HepG2 (cell line): ENCODE measurements around the gene CDK3. TPM values are rescaled to one million over a fixed set of nuclear protein-coding genes. Genes with fewer than 3 reads are reported as not detected.

Source experiments
- BORCS8-MEF2B ChIP-seq: sonication (generic); formaldehyde crosslinking; IDR thresholded peaks from 2 replicates; pipeline ENCODE4 v1.8.0; 2022; ENCODE audit warnings: mild to moderate bottlenecking, missing genetic modification reagents
- GATAD2A ChIP-seq: IDR thresholded peaks from 2 replicates; pipeline ENCODE4 v1.6.1; 2016
- HHEX ChIP-seq: IDR thresholded peaks from 2 replicates; pipeline ENCODE4 v1.6.1; 2016; ENCODE audit warnings: control low read depth
- HIVEP1 ChIP-seq: sonication (generic); formaldehyde crosslinking; IDR thresholded peaks from 2 replicates; pipeline ENCODE4 v1.4.0; 2020; ENCODE audit warnings: mild to moderate bottlenecking, missing genetic modification reagents
- HNF4A ChIP-seq: sonication (generic); formaldehyde crosslinking; IDR thresholded peaks from 2 replicates; pipeline ENCODE4 v1.4.0; 2020; ENCODE audit warnings: missing genetic modification reagents
- KDM5A ChIP-seq: fragments of 200-600 bp; sonication (generic); IDR thresholded peaks from 2 replicates; pipeline ENCODE4 v1.7.0; 2018; ENCODE audit warnings: antibody characterized with exemption, mild to moderate bottlenecking, low read length, borderline replicate concordance
- PHF5A ChIP-seq: IDR thresholded peaks from one replicate; pipeline ENCODE4 v1.6.1; 2018; ENCODE audit warnings: low read depth, missing genetic modification reagents; ENCODE audit not compliant: unreplicated experiment
- SAP130 ChIP-seq: IDR thresholded peaks from 2 replicates; pipeline ENCODE4 v1.6.1; 2016; ENCODE audit warnings: low read depth
- SRSF4 ChIP-seq: fragments of 200-400 bp; formaldehyde crosslinking; IDR thresholded peaks from one replicate; pipeline ENCODE4 v1.6.1; 2018; ENCODE audit warnings: mild to moderate bottlenecking, low read depth, low read length, moderate library complexity; ENCODE audit not compliant: poor library complexity, severe bottlenecking
- STAG1 ChIP-seq: sonication (generic); formaldehyde crosslinking; IDR thresholded peaks from 2 replicates; pipeline ENCODE4 v1.4.0; 2020; ENCODE audit warnings: missing genetic modification reagents
- TARDBP ChIP-seq: sonication (generic); formaldehyde crosslinking; IDR thresholded peaks from 2 replicates; pipeline ENCODE4 v1.8.0; 2022; ENCODE audit warnings: mild to moderate bottlenecking, missing genetic modification reagents
- ZC3H4 ChIP-seq: sonication (generic); formaldehyde crosslinking; IDR thresholded peaks from 2 replicates; pipeline ENCODE4 v1.4.0; 2020; ENCODE audit warnings: missing genetic modification reagents, borderline replicate concordance
- ZFP41 ChIP-seq: sonication (generic); formaldehyde crosslinking; IDR thresholded peaks from 2 replicates; pipeline ENCODE4 v1.4.0; 2020; ENCODE audit warnings: mild to moderate bottlenecking, missing genetic modification reagents, borderline replicate concordance
- ZMAT3 ChIP-seq: sonication (generic); formaldehyde crosslinking; conservative IDR thresholded peaks from 2 replicates; pipeline ENCODE4 v1.7.0; 2021; ENCODE audit warnings: missing genetic modification reagents
- ZNF326 ChIP-seq: sonication (generic); formaldehyde crosslinking; IDR thresholded peaks from 2 replicates; pipeline ENCODE4 v1.4.0; 2020; ENCODE audit warnings: missing genetic modification reagents, borderline replicate concordance
- ZNF354B ChIP-seq: sonication (generic); formaldehyde crosslinking; IDR thresholded peaks from 2 replicates; pipeline ENCODE4 v1.8.0; 2022; ENCODE audit warnings: mild to moderate bottlenecking, missing genetic modification reagents
- ZNF562 ChIP-seq: sonication (generic); formaldehyde crosslinking; IDR thresholded peaks from 2 replicates; pipeline ENCODE4 v1.8.0; 2022; ENCODE audit warnings: missing genetic modification reagents, borderline replicate concordance
- ZNF652 ChIP-seq: IDR thresholded peaks from 2 replicates; pipeline ENCODE4 v1.6.1; 2016; ENCODE audit warnings: low read depth, borderline replicate concordance
- ZNF678 ChIP-seq: sonication (generic); formaldehyde crosslinking; IDR thresholded peaks from 2 replicates; pipeline ENCODE4 v1.4.0; 2020; ENCODE audit warnings: mild to moderate bottlenecking, missing genetic modification reagents
- ZNF761 ChIP-seq: sonication (generic); formaldehyde crosslinking; conservative IDR thresholded peaks from 2 replicates; pipeline ENCODE4 v1.4.0; 2020; ENCODE audit warnings: mild to moderate bottlenecking, missing genetic modification reagents
- polyA plus RNA-seq, 8 experiments: library from polyadenylated mRNA; depleted of rRNA in 3 of 8; stranded (reverse) in 7 of 8; unstranded in 1 of 8; fragments of >200 nt; fragmentation: Illumina TruSeq in 4 of 8; extraction: Trizol in 4 of 8; gene quantifications; 2 replicates each; pipeline versions ENCODE4 v1.2.1 to v1.2.3, GENCODE V29; 2011 to 2016; ENCODE audit warnings: low read depth in 4 of 8, missing spikeins in 1 of 8, mixed read lengths in 1 of 8; ENCODE audit not compliant: insufficient read depth in 1 of 8
- total RNA-seq, 5 experiments: library from RNA; depleted of rRNA; stranded (reverse); fragments of >200 nt; fragmentation: Illumina TruSeq; extraction: Trizol; gene quantifications; 2 replicates each; pipeline ENCODE4 v1.2.3, GENCODE V29; 2016; ENCODE audit warnings: low read depth in 1 of 5
- TF ChIP-seq, protein P1 (sequence below): sonication (generic); formaldehyde crosslinking; IDR thresholded peaks from 2 replicates; pipeline ENCODE4 v1.8.0; 2022; ENCODE audit warnings: mild to moderate bottlenecking, missing genetic modification reagents, moderate library complexity
- TF ChIP-seq, protein P2 (sequence below): IDR thresholded peaks from 2 replicates; pipeline ENCODE4 v1.6.1; 2016; ENCODE audit warnings: control low read depth
- TF ChIP-seq, protein P3 (sequence below): sonication (generic); formaldehyde crosslinking; IDR thresholded peaks from 2 replicates; pipeline ENCODE4 v1.4.0; 2020; ENCODE audit warnings: missing genetic modification reagents
- TF ChIP-seq, protein P4 (sequence below): sonication (generic); formaldehyde crosslinking; IDR thresholded peaks from 2 replicates; pipeline ENCODE4 v1.5.1; 2020; ENCODE audit warnings: mild to moderate bottlenecking, missing genetic modification reagents, moderate library complexity

CDK3 gene
- total and polyA plus RNA-seq, 2 of the 13 experiments (the other 11 are each of a cell fraction or from before 2014, with no cell fraction given): 5.8 to 11.4 TPM

DNA sequence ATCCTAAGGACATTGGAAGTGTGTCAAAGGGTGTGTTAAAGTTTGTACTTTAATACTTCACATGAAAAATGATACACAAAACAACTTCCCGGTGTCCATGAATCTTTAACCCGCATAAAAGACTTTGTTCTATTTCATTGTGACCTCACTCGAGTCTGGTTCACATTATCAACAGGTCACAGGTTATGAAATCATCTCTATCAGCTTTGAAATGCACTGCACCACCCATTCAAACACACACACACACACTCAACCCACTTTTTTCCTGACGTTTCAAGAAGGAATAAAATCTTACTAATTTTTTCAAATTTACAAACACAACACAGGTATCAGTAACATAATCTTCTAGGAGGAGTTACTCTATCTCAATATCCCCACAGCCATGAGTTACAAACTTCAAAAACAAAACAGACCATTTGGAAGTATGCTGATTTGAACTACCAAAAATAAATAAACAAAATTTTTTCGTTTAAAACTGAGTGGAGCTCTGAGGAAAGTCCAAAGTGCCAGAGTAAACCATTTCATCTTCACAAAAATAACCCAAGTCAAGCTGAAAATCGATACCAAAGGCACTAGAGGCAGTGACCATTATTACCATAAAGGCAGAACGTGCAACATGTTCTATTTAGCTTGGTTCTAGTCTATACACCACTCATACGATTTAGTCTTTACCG lies 24.3 kb upstream of the CDK3 start (continued):
- TF ChIP-seq, protein P1, sequence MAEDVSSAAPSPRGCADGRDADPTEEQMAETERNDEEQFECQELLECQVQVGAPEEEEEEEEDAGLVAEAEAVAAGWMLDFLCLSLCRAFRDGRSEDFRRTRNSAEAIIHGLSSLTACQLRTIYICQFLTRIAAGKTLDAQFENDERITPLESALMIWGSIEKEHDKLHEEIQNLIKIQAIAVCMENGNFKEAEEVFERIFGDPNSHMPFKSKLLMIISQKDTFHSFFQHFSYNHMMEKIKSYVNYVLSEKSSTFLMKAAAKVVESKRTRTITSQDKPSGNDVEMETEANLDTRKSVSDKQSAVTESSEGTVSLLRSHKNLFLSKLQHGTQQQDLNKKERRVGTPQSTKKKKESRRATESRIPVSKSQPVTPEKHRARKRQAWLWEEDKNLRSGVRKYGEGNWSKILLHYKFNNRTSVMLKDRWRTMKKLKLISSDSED (CRISPR knock-in tag): no peak
- TF ChIP-seq ZNF326 (CRISPR knock-in tag): no peak
- TF ChIP-seq, protein P2, sequence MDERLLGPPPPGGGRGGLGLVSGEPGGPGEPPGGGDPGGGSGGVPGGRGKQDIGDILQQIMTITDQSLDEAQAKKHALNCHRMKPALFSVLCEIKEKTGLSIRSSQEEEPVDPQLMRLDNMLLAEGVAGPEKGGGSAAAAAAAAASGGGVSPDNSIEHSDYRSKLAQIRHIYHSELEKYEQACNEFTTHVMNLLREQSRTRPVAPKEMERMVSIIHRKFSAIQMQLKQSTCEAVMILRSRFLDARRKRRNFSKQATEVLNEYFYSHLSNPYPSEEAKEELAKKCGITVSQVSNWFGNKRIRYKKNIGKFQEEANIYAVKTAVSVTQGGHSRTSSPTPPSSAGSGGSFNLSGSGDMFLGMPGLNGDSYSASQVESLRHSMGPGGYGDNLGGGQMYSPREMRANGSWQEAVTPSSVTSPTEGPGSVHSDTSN (CRISPR knock-in tag): no peak
- no peak for TF ChIP-seq HIVEP1 (CRISPR knock-in tag)
- TF ChIP-seq, protein P3, sequence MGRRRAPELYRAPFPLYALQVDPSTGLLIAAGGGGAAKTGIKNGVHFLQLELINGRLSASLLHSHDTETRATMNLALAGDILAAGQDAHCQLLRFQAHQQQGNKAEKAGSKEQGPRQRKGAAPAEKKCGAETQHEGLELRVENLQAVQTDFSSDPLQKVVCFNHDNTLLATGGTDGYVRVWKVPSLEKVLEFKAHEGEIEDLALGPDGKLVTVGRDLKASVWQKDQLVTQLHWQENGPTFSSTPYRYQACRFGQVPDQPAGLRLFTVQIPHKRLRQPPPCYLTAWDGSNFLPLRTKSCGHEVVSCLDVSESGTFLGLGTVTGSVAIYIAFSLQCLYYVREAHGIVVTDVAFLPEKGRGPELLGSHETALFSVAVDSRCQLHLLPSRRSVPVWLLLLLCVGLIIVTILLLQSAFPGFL (CRISPR knock-in tag): no peak
- TF ChIP-seq, protein P4, sequence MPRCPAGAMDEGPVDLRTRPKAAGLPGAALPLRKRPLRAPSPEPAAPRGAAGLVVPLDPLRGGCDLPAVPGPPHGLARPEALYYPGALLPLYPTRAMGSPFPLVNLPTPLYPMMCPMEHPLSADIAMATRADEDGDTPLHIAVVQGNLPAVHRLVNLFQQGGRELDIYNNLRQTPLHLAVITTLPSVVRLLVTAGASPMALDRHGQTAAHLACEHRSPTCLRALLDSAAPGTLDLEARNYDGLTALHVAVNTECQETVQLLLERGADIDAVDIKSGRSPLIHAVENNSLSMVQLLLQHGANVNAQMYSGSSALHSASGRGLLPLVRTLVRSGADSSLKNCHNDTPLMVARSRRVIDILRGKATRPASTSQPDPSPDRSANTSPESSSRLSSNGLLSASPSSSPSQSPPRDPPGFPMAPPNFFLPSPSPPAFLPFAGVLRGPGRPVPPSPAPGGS (CRISPR knock-in tag): no peak
- TF ChIP-seq ZNF354B (CRISPR knock-in tag): no peak
- TF ChIP-seq PHF5A (CRISPR knock-in tag): peak; percentile 72
- TF ChIP-seq ZC3H4: no peak
- TF ChIP-seq BORCS8-MEF2B (CRISPR knock-in tag): no peak
- TF ChIP-seq ZNF562 (CRISPR knock-in tag): no peak
- no peak; the same call in 1 of the 2 replicates for TF ChIP-seq ZNF652 (CRISPR knock-in tag)
- TF ChIP-seq ZNF678: no peak
- 0 out of 2 replicates have a peak, but pooled peaks have one; percentile 3 for TF ChIP-seq STAG1 (CRISPR knock-in tag)
- TF ChIP-seq GATAD2A (CRISPR knock-in tag): peak; percentile 85
- peak; percentile 79 for TF ChIP-seq HNF4A
- no peak for TF ChIP-seq ZNF761 (CRISPR knock-in tag)
- no peak for TF ChIP-seq ZFP41 (CRISPR knock-in tag)
- TF ChIP-seq KDM5A: peak; percentile 53; the same call in 1 of the 2 replicates
- TF ChIP-seq SAP130 (CRISPR knock-in tag): peak; percentile 82; the same call in 1 of the 2 replicates
- TF ChIP-seq TARDBP: peak; percentile 67
- no peak; the same call in 1 of the 2 replicates for TF ChIP-seq ZMAT3 (CRISPR knock-in tag)
- no peak for TF ChIP-seq SRSF4
- TF ChIP-seq HHEX (CRISPR knock-in tag): 0 out of 2 replicates have a peak, but pooled peaks have one; percentile 6
